Retinal pigment epithelial cell (primary cell): Measurements from ENCODE around the gene SEC24D.
"Not testable (repeated sequence)": the region's sequence is repeated elsewhere in the genome, so short reads cannot be mapped to it uniquely, and the experiment has no call there.

Source experiments
- DNase-seq: peaks from one replicate; pipeline ENCODE4 v3.0.0-alpha.2; 2010; ENCODE audit warnings: low read depth
- H3K4me3 ChIP-seq: 2 replicates; pipeline ENCODE4 v1.5.1; 2011; ENCODE audit warnings: mild to moderate bottlenecking, low read length, control low read depth, moderate library complexity
- CTCF ChIP-seq: conservative IDR thresholded peaks from 2 replicates; pipeline ENCODE4 v1.5.1; 2011; ENCODE audit warnings: low read depth, low read length, control low read depth, inconsistent platforms

Gene SEC24D, protein sequence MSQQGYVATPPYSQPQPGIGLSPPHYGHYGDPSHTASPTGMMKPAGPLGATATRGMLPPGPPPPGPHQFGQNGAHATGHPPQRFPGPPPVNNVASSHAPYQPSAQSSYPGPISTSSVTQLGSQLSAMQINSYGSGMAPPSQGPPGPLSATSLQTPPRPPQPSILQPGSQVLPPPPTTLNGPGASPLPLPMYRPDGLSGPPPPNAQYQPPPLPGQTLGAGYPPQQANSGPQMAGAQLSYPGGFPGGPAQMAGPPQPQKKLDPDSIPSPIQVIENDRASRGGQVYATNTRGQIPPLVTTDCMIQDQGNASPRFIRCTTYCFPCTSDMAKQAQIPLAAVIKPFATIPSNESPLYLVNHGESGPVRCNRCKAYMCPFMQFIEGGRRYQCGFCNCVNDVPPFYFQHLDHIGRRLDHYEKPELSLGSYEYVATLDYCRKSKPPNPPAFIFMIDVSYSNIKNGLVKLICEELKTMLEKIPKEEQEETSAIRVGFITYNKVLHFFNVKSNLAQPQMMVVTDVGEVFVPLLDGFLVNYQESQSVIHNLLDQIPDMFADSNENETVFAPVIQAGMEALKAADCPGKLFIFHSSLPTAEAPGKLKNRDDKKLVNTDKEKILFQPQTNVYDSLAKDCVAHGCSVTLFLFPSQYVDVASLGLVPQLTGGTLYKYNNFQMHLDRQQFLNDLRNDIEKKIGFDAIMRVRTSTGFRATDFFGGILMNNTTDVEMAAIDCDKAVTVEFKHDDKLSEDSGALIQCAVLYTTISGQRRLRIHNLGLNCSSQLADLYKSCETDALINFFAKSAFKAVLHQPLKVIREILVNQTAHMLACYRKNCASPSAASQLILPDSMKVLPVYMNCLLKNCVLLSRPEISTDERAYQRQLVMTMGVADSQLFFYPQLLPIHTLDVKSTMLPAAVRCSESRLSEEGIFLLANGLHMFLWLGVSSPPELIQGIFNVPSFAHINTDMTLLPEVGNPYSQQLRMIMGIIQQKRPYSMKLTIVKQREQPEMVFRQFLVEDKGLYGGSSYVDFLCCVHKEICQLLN

DNA sequence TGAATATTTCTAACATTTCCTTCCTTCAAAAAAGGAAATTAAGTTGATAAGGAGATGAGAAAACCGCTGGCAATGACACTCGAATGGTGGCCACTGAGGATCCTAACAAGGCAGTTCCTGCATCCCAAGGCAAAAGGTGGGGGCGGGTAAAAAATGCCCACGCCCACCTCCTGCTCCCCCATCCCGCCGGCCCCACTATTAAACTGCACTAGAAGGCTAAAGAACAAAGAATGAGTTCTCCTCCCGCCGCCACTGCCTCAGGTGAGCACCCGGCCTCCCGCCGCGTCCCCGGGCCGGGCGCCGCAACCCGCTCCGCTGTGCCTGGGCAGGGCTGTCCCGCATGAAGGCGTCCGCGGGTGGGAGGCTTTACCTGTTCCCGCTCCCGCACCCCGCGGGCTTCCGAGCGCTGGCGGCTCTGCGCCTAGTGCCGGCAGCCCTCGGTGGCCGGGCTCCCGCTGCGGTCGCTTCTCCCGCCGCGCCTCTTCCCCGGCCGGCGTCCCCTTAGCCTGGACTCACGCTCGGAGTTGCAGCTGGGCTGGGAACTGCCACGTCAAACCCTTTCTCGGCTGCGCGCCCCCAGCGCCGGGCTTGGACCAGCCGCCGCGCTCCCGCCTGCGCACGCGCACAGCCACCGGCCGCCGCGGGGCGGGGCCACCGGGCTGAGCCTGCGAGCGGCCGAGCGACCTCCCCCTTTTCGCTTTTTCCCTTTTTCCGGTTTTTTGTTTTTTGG is at the start of gene SEC24D:
TSS of gene SEC24D (minus strand) at position 556 of the 730 bp plus-strand sequence. CDS start 2,430 bp downstream, outside the sequence.
- peak within 1 kb of the TSS; percentile 78 for H3K4me3 ChIP-seq
- TF ChIP-seq CTCF = no peak
- DNase-seq = peak; percentile 43

GRCh38 chr4:118884716-118885115 is 48.8 kb upstream of the SEC24D start:
- no peak for TF ChIP-seq CTCF
- DNase-seq = no peak
- no peak overlapping the region for H3K4me3 ChIP-seq

GRCh38 chr4:118883861-118884260 is 47.9 kb upstream of the SEC24D start:
- no peak overlapping the region for H3K4me3 ChIP-seq
- no peak for DNase-seq
- peak; percentile 31 for TF ChIP-seq CTCF

DNA sequence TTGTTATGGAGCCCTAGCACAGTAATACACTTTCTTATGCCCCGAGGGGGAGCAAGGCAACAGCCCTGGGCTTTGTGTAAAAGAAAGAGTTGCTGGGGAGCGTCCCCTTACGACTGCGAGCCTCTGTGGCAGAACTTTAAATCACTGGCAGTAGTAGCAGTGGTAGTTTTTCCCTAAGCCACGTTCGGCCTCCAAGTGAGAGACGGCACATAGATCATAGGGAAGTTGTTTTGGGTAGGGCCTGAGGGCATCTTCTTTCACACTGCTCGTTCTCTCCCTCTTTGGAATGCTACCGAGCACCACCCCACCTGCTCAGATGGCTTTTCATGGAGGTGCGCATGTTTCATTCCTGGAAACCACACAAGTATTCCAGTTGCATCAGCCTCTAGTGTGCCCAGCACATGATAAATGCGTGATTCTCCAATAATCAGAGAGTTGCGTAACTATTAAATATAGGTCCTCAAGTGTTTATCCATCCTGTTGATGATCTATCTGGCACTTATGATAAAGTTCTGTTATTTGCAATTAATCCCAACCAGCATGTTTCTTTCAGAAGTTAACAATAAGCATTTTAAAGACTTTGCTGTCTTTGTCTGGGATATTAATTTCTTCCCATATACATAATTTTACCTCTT is 45.7 kb upstream of the SEC24D start:
- no peak for TF ChIP-seq CTCF
- H3K4me3 ChIP-seq = no peak overlapping the region
- DNase-seq = no peak

GRCh38 chr4:118879409-118879808 is 43.5 kb upstream of the SEC24D start:
- no peak for DNase-seq
- no peak overlapping the region for H3K4me3 ChIP-seq
- no peak for TF ChIP-seq CTCF

DNA sequence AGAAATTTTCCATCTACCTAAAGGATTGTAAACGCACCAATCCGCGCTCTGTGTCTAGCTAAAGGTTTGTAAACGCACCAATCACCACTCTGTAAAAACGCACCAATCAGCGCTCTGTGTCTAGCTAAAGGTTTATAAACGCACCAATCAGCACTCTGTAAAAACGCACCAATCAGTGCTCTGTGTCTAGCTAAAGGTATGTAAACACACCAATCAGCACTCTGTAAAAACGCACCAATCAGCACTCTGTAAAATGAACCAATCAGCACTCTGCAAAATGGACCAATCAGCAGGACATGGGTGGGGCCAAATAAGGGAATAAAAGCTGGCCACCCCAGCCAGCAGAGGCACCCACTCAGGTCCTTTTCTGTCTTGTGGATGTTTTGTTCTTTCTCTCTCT is 42.6 kb upstream of the SEC24D start:
- DNase-seq, H3K4me3 ChIP-seq: not testable (repeated sequence)
